H1 (cell line): Measurements from ENCODE around the gene KRTAP10-2. TPM values are rescaled to one million over a fixed set of nuclear protein-coding genes. Genes with fewer than 3 reads are reported as not detected.

Source experiments
- BACH1 ChIP-seq: IDR thresholded peaks from 2 replicates; pipeline ENCODE4 v1.6.1; 2012; ENCODE audit warnings: low read length, improper control_type of control experiment
- polyA plus RNA-seq, 7 experiments: library from polyadenylated mRNA; depleted of rRNA in 3 of 7; stranded (reverse) in 5 of 7; unstranded in 2 of 7; fragments of >200 nt in 5 of 7; fragments of 200-250 nt in 2 of 7; gene quantifications; 1 replicate in 5 of 7; 2 replicates in 1 of 7; 4 replicates in 1 of 7; pipeline versions ENCODE4 v1.2.1 to v1.2.3, GENCODE V29; 2011 to 2013; ENCODE audit warnings: missing spikeins in 2 of 7, mixed read lengths in 2 of 7
- total RNA-seq: library from RNA; stranded (reverse); fragmentation: NEBNext Ultra II Directional; extraction: Animal tissue kit (Norgen Biotek cat#: 25700); gene quantifications from 2 replicates; pipeline ENCODE4 v1.2.1, GENCODE V29; 2021

The KRTAP10-2 gene
- total and polyA plus RNA-seq, 2 of the 8 experiments (the other 6 are each of a cell fraction or from before 2014, with no cell fraction given): 0.11 TPM; not detected in 1

- TF ChIP-seq BACH1: no peak
Measured at GRCh38 chr21:44572959-44573583, 21.8 kb upstream of the KRTAP10-2 start (continued).
